NCI-H1105 (cell line): ENCODE data around the gene MITD1.
"Not testable (repeated sequence)": the region's sequence is repeated elsewhere in the genome, so short reads cannot be mapped to it uniquely, and the experiment has no call there.

Experiments
- DNase-seq: peaks from one replicate; lab custom pipeline; 2025; lab: John Stamatoyannopoulos, UW

The MITD1 gene

DNA sequence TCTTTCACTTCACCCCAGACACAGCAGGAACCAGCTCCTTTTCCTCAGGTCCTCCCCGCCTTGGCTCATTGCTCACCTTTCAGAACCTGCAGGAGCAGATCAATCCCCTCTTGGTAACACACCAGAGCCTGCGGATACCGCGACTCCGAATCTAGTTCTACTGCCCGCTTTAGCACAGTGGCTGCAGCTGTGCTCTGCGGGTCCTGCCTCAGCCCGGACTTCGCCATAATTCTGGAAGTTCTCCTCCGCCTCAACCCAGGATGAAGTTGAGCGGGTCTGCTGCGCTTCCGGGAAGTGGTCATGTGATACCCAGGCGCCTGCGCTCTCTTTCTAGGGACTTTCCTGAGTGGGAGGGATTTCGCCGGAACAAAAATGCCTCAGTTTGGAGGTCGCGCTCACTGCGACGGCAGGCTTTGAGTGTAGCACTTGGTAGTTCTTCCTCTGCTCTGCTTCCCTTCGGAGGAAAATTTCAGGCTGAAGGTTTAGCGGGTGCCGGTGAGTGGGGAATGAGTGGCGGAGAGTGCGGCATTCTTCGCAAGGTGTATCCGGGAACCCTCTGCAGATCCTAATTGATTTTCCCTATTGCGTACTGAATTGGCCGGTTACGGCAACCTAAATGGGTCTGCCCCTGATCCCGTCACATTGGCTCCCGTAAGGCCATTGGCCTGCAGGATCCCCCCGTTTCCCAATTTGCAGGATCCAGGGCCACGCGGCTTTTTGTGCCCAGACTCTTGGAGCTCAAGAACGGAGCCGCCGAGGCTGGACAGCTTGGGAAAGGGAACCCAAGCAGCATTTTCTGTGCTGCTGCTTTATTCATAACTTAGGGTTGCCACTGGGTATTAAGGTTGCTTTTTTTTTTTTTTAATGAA is at the start of gene MITD1, which contains the start of gene MRPL30:
MITD1 (minus strand) TSS at position 304 of the 869 bp plus-strand sequence; CDS start at position 227, 77 bp downstream.
MRPL30 (plus strand) TSS at position 430 of the 869 bp plus-strand sequence. CDS start 5,020 bp downstream, outside the sequence.
- DNase-seq: peak; percentile 89

DNA sequence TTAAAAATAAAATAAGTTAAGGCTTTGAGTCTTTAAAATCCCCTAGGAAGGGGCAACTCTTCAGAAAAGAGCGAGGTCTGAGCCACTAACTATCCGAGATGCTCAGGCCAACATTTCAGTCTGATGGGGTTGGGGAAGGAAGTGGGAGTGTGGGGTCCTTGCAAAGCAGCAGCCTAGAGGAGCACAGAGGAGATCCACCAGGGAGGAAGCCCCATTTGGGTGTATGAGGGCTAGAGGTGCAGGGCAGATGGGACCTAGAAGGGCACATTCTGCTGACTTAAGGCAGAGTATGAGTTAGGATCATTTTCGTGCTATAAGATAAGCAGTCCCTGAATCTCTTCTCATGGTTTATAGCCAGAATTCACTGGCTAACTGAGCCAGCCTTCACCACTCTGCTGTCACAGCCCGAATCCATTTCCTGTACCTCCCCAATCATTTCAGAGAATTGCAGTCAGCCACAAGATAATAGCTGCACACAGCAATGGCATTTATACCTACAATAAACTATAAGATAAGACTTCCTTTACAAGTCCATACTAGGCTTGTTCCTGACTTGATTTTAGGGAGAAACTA is 37.2 kb upstream of the MITD1 start:
- DNase-seq: no peak

GRCh38 chr2:99216096-99216495 is 35.2 kb upstream of the MITD1 start:
- DNase-seq: no peak

- DNase-seq: no peak
Observed at GRCh38 chr2:99205491-99205890, 24.6 kb upstream of the MITD1 start.

- no peak for DNase-seq
Observed at GRCh38 chr2:99201959-99202678, 21.3 kb upstream of the MITD1 start.

DNA sequence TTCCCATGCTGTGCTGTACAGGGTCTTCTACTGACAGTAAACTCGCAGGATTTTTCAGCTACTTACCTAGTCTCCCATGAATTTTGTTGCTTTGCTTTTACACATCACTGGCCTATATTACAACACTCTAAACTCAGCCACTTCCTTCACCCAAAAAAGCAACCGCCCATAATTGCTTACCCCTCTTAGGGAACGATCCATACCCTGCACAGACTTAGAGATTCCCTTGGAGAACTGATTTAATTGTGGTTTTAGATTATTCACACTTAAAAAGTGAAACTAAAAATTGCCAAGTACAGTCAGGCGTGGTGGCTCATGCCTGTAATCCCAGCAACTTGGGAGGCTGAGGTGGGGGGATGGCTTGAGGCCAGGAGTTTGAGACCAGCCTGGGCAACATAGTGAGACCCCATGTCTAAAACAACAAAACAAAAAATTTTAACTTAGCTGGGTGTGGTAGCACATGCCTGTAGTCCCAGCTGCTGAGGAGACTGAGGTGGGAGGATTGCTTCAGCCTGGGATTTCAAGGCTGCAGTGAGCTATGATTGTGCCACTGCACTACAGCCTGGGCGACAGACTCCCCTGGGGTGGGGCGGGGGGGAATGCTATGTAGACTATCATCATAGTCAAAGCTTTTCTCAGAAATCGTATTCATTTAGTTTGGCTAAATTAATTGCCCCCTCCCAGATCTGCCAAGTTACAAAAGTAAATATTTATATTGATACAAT is 19.4 kb upstream of the MITD1 start:
- no peak for DNase-seq

- DNase-seq: no peak
Observed at GRCh38 chr2:99198103-99198841, 17.4 kb upstream of the MITD1 start.

DNA sequence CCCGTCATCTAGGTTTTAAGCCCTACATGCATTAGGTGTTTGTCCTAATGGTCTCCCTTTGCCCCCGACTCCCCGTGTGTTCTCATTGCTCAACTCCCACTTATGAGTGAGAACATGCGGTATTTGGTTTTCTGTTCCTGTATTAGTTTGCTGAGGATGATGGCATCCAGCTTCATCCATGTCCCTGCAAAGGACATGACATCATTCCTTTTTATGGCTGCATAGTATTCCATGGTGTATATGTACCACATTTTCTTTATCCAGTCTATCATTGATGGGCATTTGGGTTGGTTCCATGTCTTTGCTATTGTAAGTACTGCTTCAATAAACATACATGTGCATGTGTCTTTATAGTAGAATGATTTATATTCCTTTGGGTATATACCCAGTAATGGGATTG is 11.5 kb upstream of the MITD1 start:
- not testable (repeated sequence) for DNase-seq

GRCh38 chr2:99190548-99190947 is 9.7 kb upstream of the MITD1 start:
- DNase-seq: no peak

DNA sequence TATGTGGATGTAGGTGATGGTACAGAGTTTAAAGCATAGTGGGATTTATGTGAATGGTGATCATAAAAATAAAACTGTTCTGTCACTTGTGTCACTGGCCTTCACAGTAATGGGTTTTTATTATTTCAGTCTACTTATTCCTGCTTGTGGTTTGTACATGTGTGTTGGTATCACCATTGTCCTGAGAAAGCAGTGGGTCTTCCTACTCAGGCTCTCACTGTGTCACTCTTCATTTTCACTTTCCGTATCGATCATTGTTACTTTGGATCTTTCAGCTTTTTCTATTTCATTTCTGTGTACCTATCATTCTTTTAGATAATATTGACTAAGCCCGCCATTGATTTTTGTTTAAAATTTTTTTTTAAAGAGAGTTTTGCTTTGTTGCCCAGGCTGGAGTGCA is 7.5 kb upstream of the MITD1 start:
- no peak for DNase-seq

GRCh38 chr2:99187011-99187410 is 6.2 kb upstream of the MITD1 start:
- no peak for DNase-seq

DNA sequence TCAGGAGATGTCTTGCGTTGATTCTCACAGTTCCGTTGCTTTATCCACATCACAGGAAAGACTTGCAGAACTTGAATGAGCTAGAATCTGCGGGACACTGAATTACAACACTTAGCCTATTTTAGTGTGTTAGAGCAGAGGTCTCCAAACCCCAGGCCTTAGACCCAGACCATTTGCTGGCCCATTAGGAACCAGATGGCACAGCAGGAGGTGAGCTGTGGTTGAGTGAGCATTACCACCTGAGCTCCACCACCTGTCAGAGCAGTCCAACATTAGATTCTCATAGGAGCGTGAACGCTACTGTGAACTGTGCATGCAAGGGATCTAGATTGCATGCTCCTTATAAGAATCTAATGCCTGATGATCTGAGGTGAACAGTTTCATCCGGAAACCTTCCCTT is 4.0 kb upstream of the MITD1 start:
- DNase-seq: no peak

DNA sequence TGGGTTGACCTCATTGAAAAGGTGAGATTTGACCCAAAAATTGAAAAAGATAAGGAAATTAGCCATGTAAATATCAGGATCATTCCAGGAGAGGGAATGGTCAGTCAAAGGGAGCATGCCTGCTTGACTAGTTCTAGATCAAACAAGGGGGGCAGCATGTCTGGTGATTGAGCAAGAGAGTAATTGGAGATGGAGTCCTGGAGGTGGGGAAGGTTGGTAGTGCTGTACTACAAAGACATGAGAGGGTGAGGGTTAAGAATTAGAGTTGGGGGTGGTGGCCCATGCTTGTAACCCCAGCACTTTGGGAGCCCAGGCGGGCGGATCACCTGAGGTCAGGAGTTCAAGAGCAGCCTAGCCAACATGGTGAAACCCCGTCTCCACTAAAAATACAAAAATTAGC is 2.2 kb upstream of the MITD1 start:
- DNase-seq: no peak

- DNase-seq: no peak
Observed at GRCh38 chr2:99181624-99182000, 754 bp upstream of the MITD1 start.

DNA sequence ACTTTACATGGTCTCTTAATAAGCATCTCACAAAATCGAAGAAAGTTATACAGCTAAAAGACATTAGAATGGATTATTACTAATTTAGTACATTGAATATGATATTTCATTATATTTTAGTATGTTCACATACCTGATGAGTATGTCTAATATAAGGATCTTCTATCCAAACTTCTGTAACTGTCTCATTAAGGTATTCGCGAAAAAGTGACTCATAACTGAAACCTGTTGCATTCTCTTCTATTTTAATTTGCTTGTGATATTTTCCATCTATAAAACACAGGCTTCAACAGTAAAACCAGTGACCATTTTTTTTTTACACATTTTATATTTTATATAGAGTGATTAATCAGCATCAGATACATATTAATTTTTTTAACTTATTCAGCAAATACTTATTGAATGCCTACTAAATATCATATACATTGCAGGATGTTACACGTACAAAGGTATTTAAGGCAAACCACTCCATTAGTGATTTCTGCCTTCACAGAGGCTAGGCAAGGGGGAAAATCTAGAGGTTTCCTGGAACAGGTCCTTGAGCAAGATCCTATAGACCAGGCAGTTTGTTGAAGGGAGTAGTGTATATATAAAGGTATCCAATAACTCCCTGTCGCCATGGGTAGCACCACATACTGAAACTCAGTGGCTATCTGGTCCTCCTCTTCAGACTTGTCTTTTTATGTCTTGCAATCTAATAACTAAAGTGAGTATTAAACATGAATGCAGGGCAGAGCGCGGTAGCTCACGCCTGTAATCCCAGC is 9.3 kb downstream of the MITD1 start:
- no peak for DNase-seq

DNA sequence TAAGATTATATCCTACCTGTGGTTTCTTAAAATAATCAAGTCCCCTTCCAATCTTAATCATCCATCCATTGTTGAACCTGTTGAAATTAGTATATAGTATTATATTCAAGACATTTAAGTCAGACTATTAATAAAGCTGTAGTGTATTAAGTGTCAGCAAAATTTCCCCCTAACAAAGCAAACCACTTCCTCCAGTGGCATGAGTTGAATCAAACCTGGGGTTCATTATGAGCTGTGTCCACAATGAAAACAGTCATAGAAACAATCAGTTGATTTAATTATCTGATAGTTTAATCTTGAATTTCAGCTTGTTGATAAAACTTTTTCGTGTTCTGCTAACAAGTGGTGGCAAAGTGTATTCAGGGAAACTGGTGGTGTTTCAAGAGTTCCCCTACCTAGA is 11.3 kb downstream of the MITD1 start:
- DNase-seq: no peak

DNA sequence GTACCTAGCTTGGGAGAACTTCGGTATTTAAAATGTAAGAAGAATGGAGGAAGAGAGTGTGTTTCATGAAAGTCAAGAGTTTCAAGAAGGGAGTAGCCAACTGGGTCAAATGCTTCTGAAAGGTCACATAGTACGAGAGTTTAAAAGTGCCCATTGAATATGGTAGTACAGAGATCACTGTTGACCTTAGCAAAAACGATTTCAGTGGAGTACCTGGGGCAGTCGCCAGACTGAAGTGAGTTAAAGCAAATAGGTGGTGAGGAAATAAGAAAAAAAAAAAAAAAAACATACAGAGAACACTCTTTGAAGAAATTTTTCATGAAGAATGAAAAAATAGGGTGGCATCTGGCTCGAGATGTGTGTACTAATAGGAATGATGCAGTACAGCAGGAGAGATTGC is 14.6 kb downstream of the MITD1 start:
- no peak for DNase-seq

DNA sequence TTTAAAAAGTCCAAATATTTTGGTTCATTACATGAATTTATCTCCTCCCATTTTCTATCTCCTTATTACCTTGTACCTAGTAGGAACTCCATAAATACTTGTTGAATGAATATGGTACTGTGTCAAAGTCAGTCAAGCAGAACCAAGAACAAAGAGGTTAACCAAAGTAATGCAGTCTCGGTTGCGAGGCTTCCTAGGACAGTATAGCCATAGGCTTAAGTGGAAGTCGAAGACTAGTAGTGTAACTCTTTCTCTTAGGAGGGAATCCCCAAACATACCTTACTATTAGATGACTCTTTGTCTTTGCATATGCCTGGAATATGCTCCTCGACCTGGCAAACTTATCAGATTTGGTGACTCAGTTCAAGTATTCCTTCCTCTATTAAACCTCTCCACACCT is 21.3 kb downstream of the MITD1 start:
- no peak for DNase-seq

- DNase-seq: no peak
Observed at GRCh38 chr2:99158599-99158998, 22.3 kb downstream of the MITD1 start.

DNA sequence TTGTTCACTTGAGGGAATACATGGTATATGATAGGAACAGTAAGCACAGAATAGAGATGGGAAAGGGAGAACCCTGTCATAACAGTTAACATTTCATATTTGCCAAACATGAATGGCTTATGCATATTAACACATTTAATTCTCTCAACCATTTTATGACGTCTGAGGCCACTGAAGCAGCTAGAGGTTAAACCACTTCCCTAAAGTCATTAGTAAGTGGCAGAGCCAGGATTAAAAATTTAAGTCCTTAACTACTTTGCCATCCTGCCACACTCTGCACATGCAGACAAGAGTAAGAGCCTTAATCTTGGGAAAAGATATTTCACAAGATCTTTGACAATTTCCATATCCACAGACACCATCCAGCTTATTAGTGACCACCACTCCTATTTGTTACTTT is 24.0 kb downstream of the MITD1 start:
- no peak for DNase-seq
